CD4-positive, alpha-beta T cell (primary cell): ENCODE data around the gene H1-8. TPM values are rescaled to one million over a fixed set of nuclear protein-coding genes. Genes with fewer than 3 reads are reported as not detected.
A peak's percentile ranks its signal among the peaks of the same experiment; 100 is the strongest.

Experiments used
- ATAC-seq: fragments of 200-7000 bp; cut with Tn5 transposase; one replicate; pipeline ENCODE4 v1.10.0; 2022; ENCODE audit warnings: mild to moderate bottlenecking; ENCODE audit not compliant: poor library complexity
- CTCF ChIA-PET: fragments of 350-600 bp; sonication (Branson Sonifier 250); formaldehyde crosslinking; loops from one replicate; lab custom pipeline; 2021; ENCODE audit warnings: antibody characterized with exemption, inconsistent platforms; lab: Charles Lee
- POLR2A ChIA-PET: fragments of 350-600 bp; sonication (Branson Sonifier 250); formaldehyde crosslinking; loops from one replicate; lab custom pipeline; 2021; ENCODE audit warnings: antibody characterized with exemption, inconsistent platforms; lab: Charles Lee
- DNase-seq, 14 experiments: peaks; one replicate each; pipeline ENCODE4 v3.0.0-alpha.2; 2013 to 2020; ENCODE audit warnings: mixed read lengths in 2 of 14
- H3K27ac ChIP-seq, 2 donors: one replicate each; pipeline versions ENCODE4 v1.5.1 to v1.7.0; 2013; ENCODE audit warnings: low read length in 2 of 2, low read depth in 1 of 2, mild to moderate bottlenecking in 1 of 2
- H3K27me3 ChIP-seq, 2 experiments: 1 replicate in 1 of 2; 2 replicates in 1 of 2; pipeline versions ENCODE4 v1.6.1 to v1.7.0; 2013; ENCODE audit warnings: low read length in 2 of 2, control low read depth in 1 of 2, mild to moderate bottlenecking in 1 of 2, moderate library complexity in 1 of 2; ENCODE audit not compliant: insufficient read depth in 2 of 2, control insufficient read depth in 1 of 2
- H3K36me3 ChIP-seq: one replicate; pipeline ENCODE4 v1.6.1; 2013; ENCODE audit warnings: low read length, control low read depth; ENCODE audit not compliant: insufficient read depth
- H3K4me1 ChIP-seq: one replicate; pipeline ENCODE4 v1.6.1; 2013; ENCODE audit warnings: low read length, control low read depth; ENCODE audit not compliant: insufficient read depth
- H3K4me3 ChIP-seq: one replicate; pipeline ENCODE4 v1.5.1; 2013; ENCODE audit warnings: mild to moderate bottlenecking, low read length, moderate library complexity
- H3K9me3 ChIP-seq, 2 experiments: 1 replicate in 1 of 2; 2 replicates in 1 of 2; pipeline versions ENCODE4 v1.6.1 to v1.7.0; 2013; ENCODE audit warnings: low read length in 2 of 2, mild to moderate bottlenecking in 2 of 2, control low read depth in 1 of 2, moderate library complexity in 1 of 2; ENCODE audit not compliant: control insufficient read depth in 1 of 2, insufficient read depth in 1 of 2
- H3K27ac Mint-ChIP-seq: one replicate; pipeline ENCODE4 v1.8.0; 2020; ENCODE audit warnings: mixed read lengths
- H3K27me3 Mint-ChIP-seq: one replicate; pipeline ENCODE4 v1.8.0; 2021; ENCODE audit warnings: mixed read lengths
- H3K36me3 Mint-ChIP-seq: one replicate; pipeline ENCODE4 v1.8.0; 2021; ENCODE audit warnings: low read depth, mixed read lengths
- H3K4me1 Mint-ChIP-seq: one replicate; pipeline ENCODE4 v1.8.0; 2021; ENCODE audit warnings: low read depth, mixed read lengths
- H3K4me3 Mint-ChIP-seq: one replicate; pipeline ENCODE4 v1.8.0; 2020; ENCODE audit warnings: mild to moderate bottlenecking, mixed read lengths
- H3K9me3 Mint-ChIP-seq: one replicate; pipeline ENCODE4 v1.8.0; 2020; ENCODE audit warnings: mixed read lengths
- CTCF ChIP-seq: fragments of 200-600 bp; IDR thresholded peaks from one replicate; pipeline ENCODE4 v1.8.0; 2022; ENCODE audit warnings: antibody characterized with exemption, mild to moderate bottlenecking
- intact Hi-C, 2 experiments: fragments of 100-400 bp; cut with DNase I in 1 of 2; cut with micrococcal nuclease in 1 of 2; formaldehyde crosslinking; loops; one replicate each; pipeline versions ENCODE4 v1.15.1 to v1.9.0; 2023 to 2025; cut with DNase I, micrococcal nuclease
- total RNA-seq, 174 experiments: library from RNA in 2 of 174; stranded (reverse) in 2 of 174; gene quantifications; one replicate each; pipeline ENCODE4 v1.2.3 and lab custom pipeline; 2021 to 2026

H1-8 gene
- total RNA-seq, 2 experiments from 2014 or later: not detected

GRCh38 chr3:129574206-129574605 is 31.2 kb downstream of the H1-8 start:
- no peak for TF ChIP-seq CTCF
- no peak overlapping the region for H3K4me3 ChIP-seq
- ChIA-PET POLR2A (no interaction called here), CTCF (no interaction called here)
- no peaks in the 10 kb centered on the region for H3K9me3 ChIP-seq
- Mint-ChIP-seq H3K4me3 (no peak overlapping the region), H3K9me3 (no peaks in the 10 kb centered on the region), H3K4me1 (peaks cover 26% of the 10 kb centered on the region), H3K36me3 (no peaks in the 10 kb centered on the region), H3K27ac (no peak overlapping the region), H3K27me3 (no peaks in the 10 kb centered on the region)
- no peaks in the 10 kb centered on the region for H3K36me3 ChIP-seq
- H3K27me3 ChIP-seq: no peaks in the 10 kb centered on the region
- ATAC-seq: no peak
- no peak for DNase-seq
- peaks cover 52% of the 10 kb centered on the region for H3K4me1 ChIP-seq
- intact Hi-C loops: no loop called here
- H3K27ac ChIP-seq: no peak overlapping the region

GRCh38 chr3:129575233-129575996 is 32.4 kb downstream of the H1-8 start:
- H3K36me3 Mint-ChIP-seq: no peaks in the 10 kb centered on the region
- no peak overlapping the region for H3K4me3 Mint-ChIP-seq
- Histone ChIP-seq H3K27ac (no peak overlapping the region), H3K4me1 (peaks cover 57% of the 10 kb centered on the region), H3K4me3 (no peak overlapping the region), H3K27me3 (no peaks in the 10 kb centered on the region), H3K36me3 (no peaks in the 10 kb centered on the region), H3K9me3 (no peaks in the 10 kb centered on the region)
- no peak for DNase-seq
- ChIA-PET CTCF (no interaction called here), POLR2A (interaction anchor here (3.0 to 3.4 kb wide), 3 partner anchors 18 to 135 kb away, joined by 19 to 45 read pairs (median 31); partner anchors contain the start of genes IFT122, MBD4 and PLXND1)
- peak overlapping the region; percentile 97 for H3K27ac Mint-ChIP-seq
- no peaks in the 10 kb centered on the region for H3K9me3 Mint-ChIP-seq
- peaks cover 26% of the 10 kb centered on the region for H3K4me1 Mint-ChIP-seq
- no peak for ATAC-seq
- TF ChIP-seq CTCF: no peak
- H3K27me3 Mint-ChIP-seq: no peaks in the 10 kb centered on the region
- intact Hi-C loops: no loop called here

- Histone ChIP-seq H3K27me3 (no peaks in the 10 kb centered on the region), H3K9me3 (no peaks in the 10 kb centered on the region), H3K36me3 (no peaks in the 10 kb centered on the region), H3K4me1 (peaks cover 57% of the 10 kb centered on the region), H3K27ac (peak overlapping the region in 1 of 2 donors; percentile 62), H3K4me3 (no peak overlapping the region)
- no peak overlapping the region for H3K4me3 Mint-ChIP-seq
- H3K27ac Mint-ChIP-seq: peak overlapping the region; percentile 97
- no peak for DNase-seq
- no peak for ATAC-seq
- TF ChIP-seq CTCF: no peak
- no peaks in the 10 kb centered on the region for H3K9me3 Mint-ChIP-seq
- H3K4me1 Mint-ChIP-seq: peaks cover 26% of the 10 kb centered on the region
- H3K36me3 Mint-ChIP-seq: no peaks in the 10 kb centered on the region
- POLR2A ChIA-PET: interaction anchor here (1.5 to 3.4 kb wide), 6 partner anchors 17 to 136 kb away, joined by 4 to 45 read pairs (median 15); partner anchors contain the start of genes H1-8, IFT122, MBD4 and PLXND1
- no peaks in the 10 kb centered on the region for H3K27me3 Mint-ChIP-seq
- CTCF ChIA-PET: interaction anchor here (1.7 kb wide), 1 partner anchor 30 kb away, joined by 4 read pairs; no protein-coding TSS in a partner anchor
- intact Hi-C loops: no loop called here
Measured at GRCh38 chr3:129575997-129576384, 33.0 kb downstream of the H1-8 start.
